GM12874 (cell line): ENCODE results near the gene HSDL2.
A peak's percentile ranks its signal among the peaks of the same experiment; 100 is the strongest.

Experiments
- TF ChIP-seq, protein P1 (sequence below): IDR thresholded peaks from 2 replicates; pipeline ENCODE4 v1.5.1; 2011; ENCODE audit warnings: low read depth, mild to moderate bottlenecking, control low read depth, low read length, moderate library complexity; ENCODE audit not compliant: insufficient read depth

The HSDL2 gene

DNA sequence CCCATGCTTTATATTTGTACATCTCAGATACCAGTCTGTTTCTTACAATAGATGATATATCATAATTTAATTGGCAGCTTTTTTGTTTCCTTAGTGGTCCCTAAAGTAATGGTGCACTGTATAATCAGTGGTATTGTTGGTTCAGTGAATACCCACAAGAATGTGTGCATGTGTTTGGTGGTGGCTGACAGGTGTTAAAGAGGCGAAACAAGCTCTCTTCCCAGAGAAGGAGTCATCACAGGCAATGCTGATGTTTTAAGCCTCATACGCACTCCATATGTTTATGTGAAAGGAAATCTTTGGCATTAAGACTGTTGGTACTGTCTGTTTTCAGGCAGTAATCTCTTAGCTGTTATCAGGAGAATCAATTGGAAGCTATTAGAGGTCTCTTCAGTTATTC is 57.5 kb downstream of the HSDL2 start:
- TF ChIP-seq, protein P1, sequence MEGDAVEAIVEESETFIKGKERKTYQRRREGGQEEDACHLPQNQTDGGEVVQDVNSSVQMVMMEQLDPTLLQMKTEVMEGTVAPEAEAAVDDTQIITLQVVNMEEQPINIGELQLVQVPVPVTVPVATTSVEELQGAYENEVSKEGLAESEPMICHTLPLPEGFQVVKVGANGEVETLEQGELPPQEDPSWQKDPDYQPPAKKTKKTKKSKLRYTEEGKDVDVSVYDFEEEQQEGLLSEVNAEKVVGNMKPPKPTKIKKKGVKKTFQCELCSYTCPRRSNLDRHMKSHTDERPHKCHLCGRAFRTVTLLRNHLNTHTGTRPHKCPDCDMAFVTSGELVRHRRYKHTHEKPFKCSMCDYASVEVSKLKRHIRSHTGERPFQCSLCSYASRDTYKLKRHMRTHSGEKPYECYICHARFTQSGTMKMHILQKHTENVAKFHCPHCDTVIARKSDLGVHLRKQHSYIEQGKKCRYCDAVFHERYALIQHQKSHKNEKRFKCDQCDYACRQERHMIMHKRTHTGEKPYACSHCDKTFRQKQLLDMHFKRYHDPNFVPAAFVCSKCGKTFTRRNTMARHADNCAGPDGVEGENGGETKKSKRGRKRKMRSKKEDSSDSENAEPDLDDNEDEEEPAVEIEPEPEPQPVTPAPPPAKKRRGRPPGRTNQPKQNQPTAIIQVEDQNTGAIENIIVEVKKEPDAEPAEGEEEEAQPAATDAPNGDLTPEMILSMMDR, result no peak

GRCh38 chr9:112439171-112439570 is 59.3 kb downstream of the HSDL2 start:
- TF ChIP-seq, protein P1, result no peak

GRCh38 chr9:112439825-112440224 is 59.9 kb downstream of the HSDL2 start:
- TF ChIP-seq, protein P1, result no peak

DNA sequence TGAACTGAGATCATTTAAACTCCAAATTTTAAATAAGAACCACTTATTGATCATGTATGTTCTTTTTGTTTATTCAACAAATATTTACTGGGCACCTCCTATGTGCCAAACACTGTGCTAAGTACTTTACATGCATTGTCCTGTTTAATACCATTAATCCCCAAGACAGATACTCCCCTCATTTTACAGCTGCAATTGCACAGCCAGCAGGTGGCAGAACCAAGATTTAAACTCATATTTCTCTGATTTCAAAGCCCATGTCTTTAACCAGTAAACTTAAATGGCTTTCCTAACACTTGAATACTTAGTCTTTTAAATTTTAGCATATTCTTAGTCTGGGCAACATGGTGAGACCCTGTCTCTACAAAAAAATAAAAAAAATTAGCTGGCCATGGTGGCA is 63.3 kb downstream of the HSDL2 start:
- TF ChIP-seq, protein P1, result peak; percentile 27; the same call in 1 of the 2 replicates

DNA sequence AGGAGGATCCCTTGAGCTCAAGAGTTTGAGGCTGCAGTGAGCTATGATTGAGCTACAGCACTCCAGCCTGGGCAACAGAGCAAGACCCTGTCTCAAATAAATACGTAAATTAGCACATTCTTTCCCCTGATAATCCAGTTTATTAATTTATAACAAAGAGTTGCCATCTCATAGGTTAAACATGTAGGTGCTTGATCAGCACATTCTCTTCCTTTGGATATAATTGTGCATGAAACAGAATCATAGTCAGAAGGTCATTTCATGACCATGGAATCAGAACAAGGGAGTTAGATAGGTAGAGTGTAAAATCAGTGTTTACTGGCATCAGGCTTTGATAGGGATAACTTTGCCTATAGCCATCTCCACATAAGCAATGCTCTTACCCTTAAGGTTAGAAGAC is 63.7 kb downstream of the HSDL2 start:
- TF ChIP-seq, protein P1, result no peak

GRCh38 chr9:112445196-112445595 is 65.3 kb downstream of the HSDL2 start:
- TF ChIP-seq, protein P1, result no peak

- TF ChIP-seq, protein P1, result no peak
These were observed 66.2 kb downstream of the HSDL2 start for GRCh38 chr9:112446080-112446479.

DNA sequence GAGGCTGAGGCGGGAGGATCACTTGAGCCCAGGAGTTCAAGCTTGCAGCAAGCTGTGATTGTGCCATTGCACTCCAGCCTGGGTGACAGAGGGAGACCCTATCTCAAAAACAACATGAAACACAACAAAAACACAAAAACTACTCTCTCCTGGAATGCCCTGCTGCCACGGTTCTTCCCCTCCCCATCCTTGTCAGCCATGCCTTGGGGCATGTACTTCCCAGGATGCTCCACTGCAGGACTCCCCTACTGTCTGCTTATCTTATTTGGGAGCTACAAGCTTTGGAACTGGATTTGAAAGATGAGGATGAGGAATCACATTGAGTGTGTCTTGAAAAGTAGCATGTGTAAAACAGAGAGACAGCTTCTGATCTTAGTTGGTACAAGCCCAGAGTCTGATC is 66.6 kb downstream of the HSDL2 start:
- TF ChIP-seq, protein P1, result no peak
